Lung microvascular endothelial cell (primary cell): ENCODE results near the gene PKN3. TPM values are rescaled to one million over a fixed set of nuclear protein-coding genes. Genes with fewer than 3 reads are reported as not detected.

Source experiments
- DNase-seq, 2 donors: peaks; one replicate each; pipeline versions ENCODE4 v3.0.0 to v3.0.0-alpha.2; 2010; ENCODE audit warnings: low read depth in 2 of 2
- total RNA-seq: library from RNA; depleted of rRNA; stranded (reverse); fragments of >200 nt; gene quantifications from 2 replicates; pipeline ENCODE4 v1.2.1, GENCODE V29; 2014

PKN3 gene
- total RNA-seq, 1 donor from 2014 or later = 8.9 TPM

DNA sequence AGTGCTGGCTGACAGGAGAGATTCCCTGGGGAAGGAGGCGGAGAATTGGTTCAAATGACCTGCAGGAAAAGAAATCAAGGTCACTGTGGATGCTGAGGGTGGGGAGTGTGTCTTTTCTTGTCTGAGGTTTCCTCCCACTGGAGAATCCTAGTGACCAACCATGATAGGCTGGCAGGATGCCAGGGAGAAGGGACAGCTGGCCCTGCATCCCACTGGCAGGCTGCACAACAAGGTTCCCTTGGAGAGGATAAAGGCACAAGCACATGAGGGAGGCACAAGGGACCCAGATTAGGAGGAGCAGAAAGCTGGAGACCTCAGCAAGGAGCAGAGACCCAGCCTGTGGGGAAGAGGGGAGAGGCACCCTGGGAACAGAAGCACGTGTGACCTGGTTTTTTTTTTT lies 33.1 kb downstream of the PKN3 start:
- no peak for DNase-seq

DNA sequence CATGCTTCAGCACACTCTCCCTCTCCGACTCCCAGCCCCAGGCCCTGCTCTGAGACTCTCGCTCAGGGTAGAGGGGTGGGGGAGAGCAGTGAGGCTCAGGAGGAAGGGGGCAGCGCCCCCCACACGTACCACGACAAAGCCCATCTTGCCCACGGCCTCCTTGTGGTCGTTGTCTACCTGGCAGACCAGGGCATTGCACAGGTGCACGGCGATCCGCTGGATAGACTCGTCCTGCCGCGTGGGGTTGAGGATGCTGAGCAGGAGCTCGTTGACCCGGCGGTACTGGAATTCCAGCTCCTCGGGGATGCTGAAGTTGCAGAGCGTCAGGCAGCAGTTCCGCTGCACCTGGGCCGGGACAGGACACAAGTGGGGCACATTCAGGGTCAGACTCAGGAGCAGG lies 40.1 kb downstream of the PKN3 start:
- no peak for DNase-seq

DNA sequence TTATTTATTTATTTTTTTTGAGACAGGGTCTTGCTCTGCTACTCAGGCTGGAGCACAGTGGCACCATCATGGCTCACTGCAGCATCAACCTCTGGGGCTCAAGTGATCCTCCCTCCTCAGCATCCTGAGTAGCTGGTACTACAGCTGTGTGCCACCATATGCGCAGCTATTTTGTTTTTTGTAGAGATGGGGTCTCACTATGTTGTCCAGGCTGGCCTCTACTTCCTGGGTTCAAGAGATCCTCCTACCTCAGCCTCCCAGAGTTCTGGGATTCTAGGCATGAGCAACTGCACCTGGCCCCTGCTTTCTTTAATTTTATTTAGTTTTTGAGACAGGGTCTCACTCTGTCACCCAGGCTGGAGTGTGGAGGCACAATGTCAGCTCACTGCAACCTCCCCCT lies 41.1 kb downstream of the PKN3 start:
- DNase-seq = no peak

DNA sequence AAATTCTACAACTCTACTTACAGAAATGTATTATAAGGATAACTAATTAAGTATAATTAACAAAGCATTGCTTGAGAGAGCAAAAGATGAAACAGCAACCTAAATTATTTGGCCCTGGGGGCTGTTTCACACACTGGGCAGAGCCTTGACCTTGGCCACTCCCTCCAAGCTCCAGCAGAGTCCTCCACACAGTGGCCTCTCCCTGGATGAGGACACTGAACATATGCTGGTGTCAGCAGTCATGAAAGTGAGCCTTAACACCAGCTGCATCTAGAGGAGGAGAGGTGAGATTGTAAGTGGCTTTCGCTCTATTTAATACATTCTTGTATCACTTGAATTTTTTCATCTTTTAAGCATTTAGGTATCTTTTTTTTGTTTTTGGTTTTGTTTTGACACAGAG lies 44.9 kb downstream of the PKN3 start:
- no peak for DNase-seq

DNA sequence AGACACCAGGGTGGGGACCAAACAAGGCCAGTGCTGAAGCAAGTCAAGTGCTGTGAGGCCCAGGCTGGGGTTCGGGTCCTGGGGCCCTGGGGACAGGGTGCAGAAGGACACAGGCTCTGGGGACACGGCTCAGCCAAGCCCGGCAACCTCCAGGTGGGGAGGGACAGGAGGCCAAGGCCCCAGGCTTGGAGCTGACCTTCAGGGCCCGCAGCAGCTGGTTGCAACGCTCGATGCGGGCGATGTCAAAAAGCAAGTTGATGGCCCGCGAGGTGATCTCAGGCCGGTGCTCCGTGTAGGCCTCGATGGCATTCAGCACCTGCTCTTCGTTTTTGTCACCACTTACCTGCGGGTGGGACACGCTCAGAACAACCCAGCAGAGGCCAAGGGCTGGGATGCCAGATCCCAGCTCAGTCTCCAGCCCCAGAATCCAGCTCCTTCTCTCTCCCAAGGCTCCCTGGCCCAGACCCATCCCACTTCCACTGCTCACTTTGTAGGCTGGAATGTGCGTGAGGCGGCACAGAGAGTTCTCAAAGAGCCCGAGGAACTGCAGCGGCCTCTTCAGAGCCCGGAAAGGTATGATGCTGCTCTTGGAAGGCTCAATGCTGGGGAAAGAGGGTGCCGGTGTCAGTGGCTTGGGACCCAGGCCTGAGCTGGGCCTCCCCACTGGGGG lies 48.8 kb downstream of the PKN3 start:
- no peak for DNase-seq

DNA sequence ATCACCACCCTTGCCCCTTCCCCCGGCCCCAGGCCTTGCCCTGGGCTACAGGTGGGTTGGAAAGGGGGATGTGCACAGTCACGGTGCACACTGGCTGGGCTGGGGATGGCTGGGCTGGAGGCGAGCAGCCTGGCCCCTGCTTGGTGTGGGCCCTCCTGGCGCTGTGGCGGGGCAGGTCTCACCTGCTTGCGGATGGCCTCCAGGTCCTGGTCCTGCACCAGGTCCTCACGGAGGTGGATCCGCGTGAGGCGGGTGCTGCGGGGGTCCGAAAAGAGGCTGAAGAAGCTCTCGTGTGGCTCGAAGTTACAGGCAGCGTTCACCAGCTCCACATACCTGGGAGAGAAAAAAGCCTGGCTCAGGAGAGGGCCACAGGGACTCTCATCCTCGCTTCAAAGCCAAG lies 51.3 kb downstream of the PKN3 start:
- DNase-seq = no peak

DNA sequence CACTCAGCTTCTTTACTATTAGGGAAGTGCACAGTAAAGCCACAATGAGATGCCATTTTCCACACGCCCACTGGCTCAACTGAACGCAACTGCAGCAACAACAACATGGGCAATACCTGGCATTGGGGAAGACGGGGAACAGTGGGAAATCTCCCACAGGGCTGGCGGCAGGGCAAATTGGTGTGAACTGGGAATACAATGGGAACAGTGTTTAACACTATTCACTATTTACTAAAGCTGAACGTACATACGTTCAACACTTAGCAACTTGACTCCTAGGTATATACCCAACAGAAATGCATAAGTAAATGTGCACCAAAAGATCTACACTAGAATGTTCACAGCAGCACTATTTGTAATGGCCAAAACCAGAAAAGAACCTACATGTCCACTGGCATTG lies 55.3 kb downstream of the PKN3 start:
- DNase-seq = no peak

DNA sequence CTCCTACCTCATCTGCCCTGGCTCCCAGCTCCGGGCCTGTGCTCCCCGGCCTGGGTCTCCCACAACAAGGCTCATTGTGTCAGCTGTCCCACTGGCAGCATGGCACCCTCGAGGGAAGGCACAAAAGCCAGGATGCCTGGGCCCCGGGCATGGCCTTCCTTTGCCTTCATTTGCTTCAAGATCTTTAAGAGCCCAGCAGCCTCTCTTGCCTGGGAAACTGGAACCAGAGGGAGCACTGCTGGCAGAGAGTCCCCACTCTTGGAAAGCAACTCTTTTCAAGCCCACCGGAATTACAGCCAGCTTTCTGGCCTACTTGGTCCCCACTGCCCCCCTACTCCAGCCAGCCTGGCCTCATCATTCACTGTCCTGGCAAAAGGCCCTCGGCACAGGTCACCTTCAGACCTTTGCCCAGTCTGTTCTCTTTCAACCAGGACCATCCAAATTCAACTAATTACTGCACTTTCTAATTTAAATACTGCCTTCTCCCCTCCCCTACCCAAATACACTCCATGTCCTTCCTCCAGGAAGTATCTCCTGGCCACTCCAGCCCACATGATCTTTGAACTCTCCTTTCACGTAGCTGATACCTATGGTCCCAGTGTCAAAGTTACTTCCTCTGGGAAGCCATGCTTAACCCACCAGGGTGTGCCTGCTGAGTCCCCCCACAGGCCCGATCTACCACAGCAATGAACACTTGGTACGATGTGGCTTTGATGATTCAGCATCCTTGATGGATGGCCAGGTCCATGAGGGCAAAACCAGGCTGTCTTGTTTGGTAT lies 60.6 kb downstream of the PKN3 start:
- DNase-seq = no peak

DNA sequence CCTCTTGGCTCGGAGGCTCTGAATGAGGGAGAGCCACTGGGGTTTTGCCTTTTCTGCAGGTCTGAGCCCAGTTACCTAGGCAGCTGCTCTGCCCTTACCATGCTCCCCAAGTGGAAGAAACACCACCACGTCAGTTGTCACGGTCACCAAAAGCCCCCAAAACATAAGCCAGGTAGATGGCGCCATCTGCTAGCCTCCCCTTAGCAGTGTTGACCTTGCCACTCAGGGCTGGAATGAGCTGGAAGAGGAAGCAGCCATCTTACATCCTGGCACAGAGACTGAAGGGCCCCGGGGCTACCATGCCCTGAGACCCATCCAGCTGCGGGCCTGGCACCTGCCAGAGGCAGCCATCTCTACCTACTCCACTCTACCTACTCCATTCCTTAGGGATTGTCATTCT lies 62.1 kb downstream of the PKN3 start:
- DNase-seq = no peak

DNA sequence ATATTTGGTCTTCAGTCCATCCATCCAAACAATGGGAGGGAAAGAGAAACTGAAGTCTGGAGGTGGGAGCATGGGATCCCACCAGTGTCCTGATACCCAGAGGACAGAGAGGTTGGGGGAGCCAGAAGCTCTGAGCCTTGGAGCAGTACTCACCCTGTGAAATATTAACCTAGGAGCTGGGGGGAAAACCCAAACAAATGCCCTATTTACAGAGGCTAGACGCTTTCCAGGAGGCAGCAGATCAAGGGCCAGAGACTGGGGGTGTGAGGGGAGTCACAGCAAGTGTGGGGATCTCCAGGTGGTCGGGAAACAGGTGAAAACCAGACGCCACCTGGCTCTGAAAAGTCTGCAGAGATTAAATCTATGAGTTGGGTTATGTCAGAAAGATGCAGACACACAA lies 63.2 kb downstream of the PKN3 start:
- no peak for DNase-seq

DNA sequence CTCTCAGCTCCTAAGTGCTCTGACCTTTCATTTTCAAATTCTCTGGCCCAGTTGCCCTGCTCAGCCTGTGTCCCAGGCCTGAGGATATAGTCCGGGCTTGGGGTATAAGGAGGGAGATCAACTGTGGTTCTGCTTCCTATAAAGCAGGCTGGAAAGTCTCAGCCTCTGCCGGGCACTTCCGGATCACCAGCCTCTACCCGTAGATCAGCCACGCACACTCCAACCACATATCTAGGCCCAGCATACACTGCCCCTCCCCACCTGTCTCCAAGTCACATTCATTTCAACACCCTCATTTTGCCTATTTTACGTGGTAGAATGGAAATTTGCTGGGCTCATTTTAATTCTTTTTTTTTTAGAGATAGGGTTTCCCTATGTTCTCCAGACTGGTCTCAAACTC lies 66.3 kb downstream of the PKN3 start:
- DNase-seq = no peak

Other genes starting within 250 kb of the PKN3 start
- 20.5 and 25.4 TPM in 2 replicates for gene ODF2, start 246.5 kb upstream of the PKN3 start, total RNA-seq
- gene GLE1, start 197.8 kb upstream of the PKN3 start, total RNA-seq = 8.5 and 10.9 TPM in 2 replicates
- gene SPTAN1, start 149.9 kb upstream of the PKN3 start, total RNA-seq = 412 and 449 TPM in 2 replicates
- 36.3 and 43.6 TPM in 2 replicates for gene DYNC2I2, start 45.7 kb upstream of the PKN3 start, total RNA-seq
- 308 and 320 TPM in 2 replicates for gene SET, start 13.3 kb upstream of the PKN3 start, total RNA-seq
- 43.4 and 44.6 TPM in 2 replicates for gene ZDHHC12, start 21.6 kb downstream of the PKN3 start, total RNA-seq
- gene ZER1, start 69.4 kb downstream of the PKN3 start, total RNA-seq = 11.1 and 12.7 TPM in 2 replicates
- 8.9 and 13.1 TPM in 2 replicates for gene TBC1D13, start 84.8 kb downstream of the PKN3 start, total RNA-seq
- 21.6 and 29.6 TPM in 2 replicates for gene ENDOG, start 116.0 kb downstream of the PKN3 start, total RNA-seq
- 10.9 and 24.4 TPM in 2 replicates for gene SPOUT1, start 127.3 kb downstream of the PKN3 start, total RNA-seq
- gene KYAT1, start 179.4 kb downstream of the PKN3 start, total RNA-seq = 3.5 and 5.6 TPM in 2 replicates
- 62.1 and 101 TPM in 2 replicates for gene LRRC8A, start 179.6 kb downstream of the PKN3 start, total RNA-seq
- 0.20 and 0.22 TPM in 2 replicates for gene PHYHD1, start 218.5 kb downstream of the PKN3 start, total RNA-seq
- 22.0 and 40.9 TPM in 2 replicates for gene DOLK, start 245.1 kb downstream of the PKN3 start, total RNA-seq
- 27.0 and 40.1 TPM in 2 replicates for gene NUP188, start 245.2 kb downstream of the PKN3 start, total RNA-seq